Neutrophil (primary cell): ENCODE results near the gene PLCD4.

Experiments
- H3K27ac ChIP-seq: fragments of 200-600 bp; sonication (generic); 2 replicates; pipeline ENCODE4 v1.5.1; 2016; ENCODE audit warnings: mild to moderate bottlenecking, moderate library complexity
- H3K27me3 ChIP-seq: fragments of 200-600 bp; sonication (generic); 2 replicates; pipeline ENCODE4 v1.6.0; 2016; ENCODE audit warnings: mild to moderate bottlenecking
- H3K36me3 ChIP-seq: fragments of 200-600 bp; sonication (generic); 2 replicates; pipeline ENCODE4 v1.5.1; 2017
- H3K4me1 ChIP-seq, 2 experiments: fragments of 200-600 bp in 1 of 2; sonication (generic) in 1 of 2; 1 replicate in 1 of 2; 2 replicates in 1 of 2; pipeline versions ENCODE4 v1.5.1 to v1.6.1; 2013 to 2016; ENCODE audit warnings: low read depth in 1 of 2, low read length in 1 of 2, mild to moderate bottlenecking in 1 of 2, moderate library complexity in 1 of 2; ENCODE audit not compliant: control insufficient read depth in 1 of 2, insufficient read depth in 1 of 2
- H3K4me3 ChIP-seq, 2 experiments: fragments of 200-600 bp in 1 of 2; sonication (generic) in 1 of 2; 1 replicate in 1 of 2; 2 replicates in 1 of 2; pipeline ENCODE4 v1.5.1; 2013 to 2016; ENCODE audit warnings: low read depth in 1 of 2, low read length in 1 of 2, mild to moderate bottlenecking in 1 of 2, moderate library complexity in 1 of 2
- H3K9me3 ChIP-seq: fragments of 200-600 bp; sonication (generic); 2 replicates; pipeline ENCODE4 v1.5.1; 2016
- TF ChIP-seq, protein P1 (sequence below): fragments of 200-600 bp; sonication (generic); IDR thresholded peaks from 2 replicates; pipeline ENCODE4 v1.5.1; 2016; ENCODE audit warnings: antibody characterized with exemption

PLCD4 gene

GRCh38 chr2:218658671-218659257 lies 51.1 kb downstream of the PLCD4 start:
- Histone ChIP-seq H3K27me3 (no peaks in the 10 kb centered on the region), H3K4me1 (peaks cover 24 to 26% of the 10 kb centered on the region in 2 experiments), H3K4me3 (peak overlapping the region; percentile 79), H3K9me3 (no peaks in the 10 kb centered on the region), H3K27ac (peak overlapping the region; percentile 78), H3K36me3 (peaks cover 44% of the 10 kb centered on the region)
- TF ChIP-seq, protein P1, sequence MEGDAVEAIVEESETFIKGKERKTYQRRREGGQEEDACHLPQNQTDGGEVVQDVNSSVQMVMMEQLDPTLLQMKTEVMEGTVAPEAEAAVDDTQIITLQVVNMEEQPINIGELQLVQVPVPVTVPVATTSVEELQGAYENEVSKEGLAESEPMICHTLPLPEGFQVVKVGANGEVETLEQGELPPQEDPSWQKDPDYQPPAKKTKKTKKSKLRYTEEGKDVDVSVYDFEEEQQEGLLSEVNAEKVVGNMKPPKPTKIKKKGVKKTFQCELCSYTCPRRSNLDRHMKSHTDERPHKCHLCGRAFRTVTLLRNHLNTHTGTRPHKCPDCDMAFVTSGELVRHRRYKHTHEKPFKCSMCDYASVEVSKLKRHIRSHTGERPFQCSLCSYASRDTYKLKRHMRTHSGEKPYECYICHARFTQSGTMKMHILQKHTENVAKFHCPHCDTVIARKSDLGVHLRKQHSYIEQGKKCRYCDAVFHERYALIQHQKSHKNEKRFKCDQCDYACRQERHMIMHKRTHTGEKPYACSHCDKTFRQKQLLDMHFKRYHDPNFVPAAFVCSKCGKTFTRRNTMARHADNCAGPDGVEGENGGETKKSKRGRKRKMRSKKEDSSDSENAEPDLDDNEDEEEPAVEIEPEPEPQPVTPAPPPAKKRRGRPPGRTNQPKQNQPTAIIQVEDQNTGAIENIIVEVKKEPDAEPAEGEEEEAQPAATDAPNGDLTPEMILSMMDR = no peak

DNA sequence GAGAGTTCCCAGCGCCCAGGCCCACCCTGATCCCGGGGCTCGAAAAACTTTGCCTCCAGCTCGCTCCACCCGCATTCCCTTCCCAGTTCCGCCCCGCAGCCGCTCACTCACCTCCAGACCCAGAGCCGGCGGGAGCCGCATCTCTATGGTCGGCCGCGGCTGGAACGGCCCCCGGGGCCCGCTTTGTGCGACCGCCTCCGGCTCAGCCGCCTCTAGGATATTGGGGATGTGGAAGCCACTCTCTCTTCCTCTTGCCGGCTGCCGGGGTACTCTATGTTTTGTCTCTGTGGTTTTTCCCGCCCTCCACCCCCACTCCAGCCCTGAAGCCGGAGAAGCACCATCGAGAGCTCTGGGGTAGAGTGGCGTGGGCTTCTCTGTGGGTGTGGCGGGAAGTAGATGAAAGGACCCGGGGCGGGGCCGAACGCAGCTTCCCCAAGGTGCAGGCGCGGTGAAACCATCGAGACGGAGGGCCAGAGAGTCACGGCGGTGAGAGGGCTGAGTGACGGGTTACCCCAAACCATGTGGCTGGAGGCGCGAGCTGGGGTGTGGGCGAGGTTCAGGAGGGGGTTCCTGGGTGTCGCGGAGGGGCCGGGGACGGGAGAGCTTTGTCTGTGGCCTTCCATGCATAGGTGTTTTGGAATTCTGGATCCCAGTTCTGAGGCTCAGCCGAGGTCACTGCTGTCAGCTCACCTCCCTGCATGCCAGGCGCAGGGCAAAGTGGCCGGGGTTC lies 51.7 kb downstream of the PLCD4 start, which contains the start of the genes BCS1L and ZNF142:
Gene BCS1L, plus strand, starts transcription at position 426 of the 730 bp plus-strand sequence. CDS start 1,305 bp downstream, outside the sequence.
Gene ZNF142, minus strand, starts transcription at position 366 of the 730 bp plus-strand sequence. CDS start 3,194 bp downstream, outside the sequence.
- Histone ChIP-seq H3K4me1 (peaks cover 24 to 26% of the 10 kb centered on the region in 2 experiments), H3K27ac (peak within 1 kb of the TSS; percentile 78), H3K36me3 (peaks cover 46% of the 10 kb centered on the region), H3K27me3 (no peaks in the 10 kb centered on the region), H3K4me3 (peak within 1 kb of the TSS; percentile 79), H3K9me3 (no peaks in the 10 kb centered on the region)
- TF ChIP-seq, protein P1 = no peak

DNA sequence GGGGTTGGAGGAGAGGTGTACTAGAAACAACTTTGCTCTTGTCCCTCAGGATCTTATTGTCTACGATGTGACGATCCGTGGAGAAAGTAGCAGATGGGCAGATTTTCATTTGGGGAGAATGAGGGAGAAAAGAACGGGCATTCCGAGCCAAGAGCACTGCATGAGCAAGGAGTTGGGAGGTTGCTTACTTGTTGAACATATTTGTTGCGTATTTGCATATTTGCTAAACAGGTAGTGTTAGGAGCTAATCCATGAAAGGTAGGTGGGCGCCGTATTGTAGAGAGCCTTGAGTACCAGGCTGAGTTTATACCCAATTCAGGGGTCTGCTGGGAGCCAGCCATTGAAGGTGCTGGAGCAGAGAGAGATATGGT lies 52.3 kb downstream of the PLCD4 start:
- peaks cover 24% of the 10 kb centered on the region in 2 experiments for H3K4me1 ChIP-seq
- H3K36me3 ChIP-seq = peaks cover 47% of the 10 kb centered on the region
- TF ChIP-seq, protein P1 = no peak
- H3K9me3 ChIP-seq = no peaks in the 10 kb centered on the region
- H3K27me3 ChIP-seq = no peaks in the 10 kb centered on the region
- H3K27ac ChIP-seq = peak overlapping the region; percentile 78
- peak overlapping the region; percentile 79 for H3K4me3 ChIP-seq

GRCh38 chr2:218662377-218662776 lies 54.7 kb downstream of the PLCD4 start:
- no peaks in the 10 kb centered on the region for H3K27me3 ChIP-seq
- H3K4me3 ChIP-seq = no peak overlapping the region
- TF ChIP-seq, protein P1 = no peak
- H3K36me3 ChIP-seq = peaks cover 55% of the 10 kb centered on the region
- peaks cover 15 to 17% of the 10 kb centered on the region in 2 experiments for H3K4me1 ChIP-seq
- H3K27ac ChIP-seq = no peak overlapping the region
- H3K9me3 ChIP-seq = no peaks in the 10 kb centered on the region

DNA sequence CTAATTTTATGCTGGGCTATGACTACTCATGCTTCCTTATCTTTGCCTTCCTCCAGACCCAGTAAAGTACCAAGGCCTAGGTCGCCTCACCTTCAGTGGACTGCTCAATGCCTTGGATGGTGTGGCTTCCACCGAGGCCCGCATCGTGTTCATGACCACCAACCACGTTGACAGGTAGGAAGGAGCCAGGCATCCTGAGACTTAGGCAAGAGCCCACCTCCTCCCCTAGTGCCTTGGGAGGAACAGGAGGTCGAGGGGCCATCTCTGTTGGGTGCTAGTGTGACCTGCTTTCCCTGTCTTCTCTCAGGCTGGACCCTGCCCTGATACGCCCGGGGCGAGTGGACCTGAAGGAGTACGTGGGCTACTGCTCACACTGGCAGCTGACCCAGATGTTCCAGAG lies 55.1 kb downstream of the PLCD4 start:
- no peak overlapping the region for H3K4me3 ChIP-seq
- H3K9me3 ChIP-seq = no peaks in the 10 kb centered on the region
- H3K27me3 ChIP-seq = no peaks in the 10 kb centered on the region
- TF ChIP-seq, protein P1 = no peak
- H3K36me3 ChIP-seq = peaks cover 59% of the 10 kb centered on the region
- no peak overlapping the region for H3K27ac ChIP-seq
- peaks cover 15 to 17% of the 10 kb centered on the region in 2 experiments for H3K4me1 ChIP-seq
